Measurements from ENCODE around the gene ABLIM2.

- TF ChIP-seq CTCF (IDR thresholded peaks at IDR 0.05 in 4 of 5, conservative IDR thresholded peaks at IDR 0.05 in 1 of 5): no peak
- TF ChIP-seq POLR2A (IDR thresholded peaks at IDR 0.05): no peak
Observed at GRCh38 chr4:8035371-8035780, 123.2 kb downstream of the ABLIM2 start.

All from gastrocnemius medialis (tissue), 4 donors.